ENCODE results near the gene MCTP1.
"Not testable (repeated sequence)": the region's sequence is repeated elsewhere in the genome, so short reads cannot be mapped to it uniquely, and the experiment has no call there.

The MCTP1 gene

DNA sequence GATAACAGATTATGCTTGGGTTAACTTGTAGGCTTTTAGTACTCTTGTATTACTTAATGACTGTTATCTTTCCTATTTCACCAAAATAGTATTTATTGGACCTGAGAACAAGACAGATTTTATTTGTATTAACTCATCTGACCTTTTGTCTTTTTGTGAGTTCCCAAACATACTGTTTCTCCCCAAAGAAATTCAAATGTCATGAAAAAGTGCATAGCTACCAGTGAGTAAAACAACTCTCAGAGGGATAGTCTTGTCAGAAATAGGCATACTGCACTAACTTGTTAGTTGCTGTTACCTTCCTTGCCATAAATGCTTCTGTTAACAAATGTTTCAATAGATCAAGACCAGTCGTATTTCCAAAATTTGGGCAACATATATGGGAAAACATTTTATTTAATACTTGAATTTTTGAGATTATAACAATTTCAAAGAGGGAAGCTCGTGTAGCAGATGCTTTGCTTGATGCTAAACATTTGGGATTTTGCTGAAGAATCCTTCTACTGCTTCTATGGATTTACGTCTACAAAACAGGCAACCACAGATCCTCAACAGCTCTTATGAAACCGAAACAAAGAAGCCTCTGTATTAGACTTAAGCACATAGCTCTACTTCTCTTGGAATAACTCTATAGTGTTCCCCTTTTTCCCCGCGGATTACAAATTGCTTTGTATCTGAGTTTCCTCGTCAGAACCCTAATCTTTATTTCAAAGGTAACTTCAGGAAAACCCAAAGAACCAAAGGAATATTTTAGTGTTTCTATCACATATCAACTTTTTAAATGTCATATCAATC, 248.8 kb downstream of the MCTP1 start:
- DNase-seq (ENCODE audit: low spot score) (no peak), FAIRE-seq (no peak)

DNA sequence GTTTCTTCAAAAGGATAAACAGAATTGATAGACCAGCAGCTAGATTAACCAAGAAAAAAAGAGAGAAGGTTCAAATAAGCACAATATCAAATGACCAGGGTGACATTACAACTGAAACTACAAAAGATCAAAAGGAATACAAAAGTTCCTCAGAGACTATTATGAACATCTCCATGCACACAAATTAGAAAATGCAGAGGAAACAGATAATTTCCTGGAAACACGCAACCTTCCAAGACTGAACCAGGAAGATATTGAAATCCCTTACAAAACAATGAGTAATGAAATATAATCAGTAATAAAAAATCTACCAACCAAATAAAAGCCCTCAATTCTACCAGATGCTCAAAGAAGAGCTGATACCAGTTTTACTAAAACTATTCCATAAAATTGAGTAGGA, 252.1 kb downstream of the MCTP1 start:
- FAIRE-seq: no peak
- no peak for DNase-seq (ENCODE audit: low spot score)

DNA sequence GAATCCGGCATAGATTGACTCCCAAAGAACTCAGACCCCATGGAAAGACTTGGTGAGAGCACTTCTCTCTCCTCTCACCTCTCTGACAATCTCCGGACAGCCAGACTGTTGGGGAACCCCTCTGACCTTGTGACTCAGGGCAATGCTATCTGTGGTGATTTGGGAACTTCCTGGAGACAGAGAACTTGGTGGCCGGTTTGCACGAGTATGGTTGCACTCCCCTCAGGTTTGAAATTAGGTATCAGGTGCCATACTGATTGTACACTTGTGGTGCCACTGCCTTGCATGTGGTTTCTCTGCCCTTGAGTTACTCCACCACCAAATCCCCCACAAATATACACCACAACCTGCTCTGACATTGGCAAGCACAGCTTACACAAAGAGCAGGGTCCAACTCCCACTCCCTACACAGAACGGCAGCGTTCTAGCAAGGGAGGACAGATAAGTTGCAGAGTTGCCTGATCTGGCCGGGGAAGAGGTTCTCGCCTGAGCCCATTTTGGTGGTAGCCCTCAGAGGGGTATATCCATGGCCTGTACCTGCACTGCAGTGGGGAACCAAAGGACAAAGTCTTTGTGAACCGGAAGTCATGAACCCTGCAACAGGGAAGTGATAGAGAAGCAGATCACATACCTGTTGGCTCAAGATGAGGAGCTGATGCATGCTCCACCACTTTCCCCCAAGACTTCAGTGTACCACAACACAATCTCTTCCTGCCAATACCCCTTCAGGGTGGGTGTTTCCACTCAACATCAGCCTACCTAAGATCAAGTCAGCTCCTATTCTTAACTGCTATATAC, 255.1 kb downstream of the MCTP1 start:
- FAIRE-seq: no peak

DNA sequence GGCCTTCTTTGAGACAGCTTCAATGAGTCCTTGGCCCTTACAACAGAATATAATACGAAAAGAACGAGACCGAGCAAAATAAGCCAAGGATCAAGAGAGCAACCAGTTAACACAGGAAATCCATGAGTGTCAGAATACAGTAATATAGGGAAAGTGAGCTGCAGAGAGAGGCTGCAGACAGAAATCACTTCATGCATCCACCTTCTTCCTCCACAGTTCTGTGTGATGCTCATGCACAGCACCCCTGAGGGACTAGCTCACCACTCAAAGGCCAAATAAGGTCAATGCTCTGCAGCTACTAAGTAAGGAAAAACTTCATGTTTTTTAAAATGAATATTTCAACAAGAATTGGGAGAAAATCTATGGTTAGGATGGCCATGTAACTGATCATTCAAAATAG, 257.1 kb downstream of the MCTP1 start:
- FAIRE-seq (no peak), DNase-seq (ENCODE audit: low spot score) (no peak)

More for the DNA sequence above, 255.1 kb downstream of the MCTP1 start:
- peak; percentile 6 for DNase-seq (ENCODE audit: low spot score)

DNA sequence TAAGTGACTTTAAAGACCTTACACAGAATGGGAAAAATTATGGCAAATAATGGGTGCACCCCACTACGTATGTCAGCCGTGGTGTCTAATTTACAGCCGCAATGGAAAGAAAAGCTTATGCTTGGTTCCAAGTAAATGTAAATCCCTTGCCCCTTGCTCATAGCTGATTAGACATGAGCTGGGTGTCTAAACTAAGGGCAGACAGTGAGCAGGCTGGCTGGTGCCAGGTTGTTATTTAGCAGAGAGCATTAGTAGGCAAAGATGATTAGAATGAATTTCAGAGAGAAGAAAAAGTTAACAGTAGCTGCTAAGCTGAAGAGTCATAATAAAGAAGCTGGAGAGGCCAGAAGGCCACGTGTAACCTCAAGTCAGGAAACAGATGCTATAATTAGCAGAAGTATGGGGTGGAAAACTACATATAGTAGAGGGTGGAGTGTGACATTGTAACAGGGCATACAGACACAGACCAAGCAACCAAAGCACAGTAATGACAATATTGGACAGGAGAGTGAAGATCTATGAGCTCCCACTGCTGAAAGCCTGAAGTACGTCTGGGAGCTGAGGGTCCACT, 257.7 kb downstream of the MCTP1 start:
- FAIRE-seq: no peak

DNA sequence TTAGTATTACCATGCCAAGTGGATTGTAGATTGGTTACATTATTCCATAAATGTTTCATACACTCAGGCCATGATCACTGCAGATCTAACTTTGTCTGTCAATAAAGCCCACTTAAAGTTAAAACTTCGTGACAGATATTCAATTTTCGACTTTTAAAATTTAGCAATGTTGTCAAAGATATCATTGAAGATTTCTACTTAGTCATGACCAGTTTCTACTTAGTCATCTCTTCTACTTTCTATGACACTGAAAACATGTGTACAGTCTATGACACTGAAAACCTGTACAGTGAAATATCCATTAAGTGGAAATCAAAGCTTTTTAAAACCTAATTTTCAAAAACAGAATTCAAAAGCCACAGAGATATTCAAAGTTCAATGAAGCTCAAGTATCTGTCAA, 258.2 kb downstream of the MCTP1 start:
- no peak for DNase-seq (ENCODE audit: low spot score)
- FAIRE-seq: no peak

More for the DNA sequence above, 257.7 kb downstream of the MCTP1 start:
- no peak for DNase-seq (ENCODE audit: low spot score)

DNA sequence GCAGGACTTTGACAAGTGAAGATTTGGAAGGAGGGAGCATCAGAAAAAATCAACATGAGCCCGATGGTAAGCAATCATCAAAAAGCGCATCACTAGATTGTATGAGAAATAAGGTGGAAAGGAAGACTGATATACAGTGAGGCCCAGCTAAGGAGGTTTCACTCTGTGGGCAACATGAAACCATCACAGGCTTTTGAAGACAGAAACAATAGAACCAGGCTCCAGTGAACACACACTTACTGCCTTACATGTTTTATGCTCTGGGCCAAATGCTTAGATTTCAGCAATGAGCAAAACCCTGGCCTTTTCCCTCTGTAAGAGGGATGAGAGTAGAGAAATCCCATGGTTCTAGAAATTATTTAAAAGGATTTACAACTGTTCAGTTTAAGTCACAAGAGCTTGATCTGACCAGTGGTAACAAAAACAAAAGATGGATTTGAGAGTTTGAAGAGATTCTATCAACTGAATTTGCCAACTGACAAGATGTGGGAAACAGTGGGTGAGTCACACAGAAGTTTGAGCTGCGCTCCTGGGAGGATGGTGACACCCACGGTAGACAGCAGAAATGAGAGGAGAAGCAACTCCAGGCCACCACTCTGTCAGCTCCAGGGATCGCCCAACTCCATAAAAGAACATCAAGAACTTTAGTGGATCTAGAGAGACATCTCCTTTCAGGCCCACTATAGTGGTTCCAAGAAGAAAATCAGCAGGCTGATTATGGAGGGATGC, 261.8 kb downstream of the MCTP1 start:
- FAIRE-seq (peak; percentile 18), DNase-seq (ENCODE audit: low spot score) (peak; percentile 28)

DNA sequence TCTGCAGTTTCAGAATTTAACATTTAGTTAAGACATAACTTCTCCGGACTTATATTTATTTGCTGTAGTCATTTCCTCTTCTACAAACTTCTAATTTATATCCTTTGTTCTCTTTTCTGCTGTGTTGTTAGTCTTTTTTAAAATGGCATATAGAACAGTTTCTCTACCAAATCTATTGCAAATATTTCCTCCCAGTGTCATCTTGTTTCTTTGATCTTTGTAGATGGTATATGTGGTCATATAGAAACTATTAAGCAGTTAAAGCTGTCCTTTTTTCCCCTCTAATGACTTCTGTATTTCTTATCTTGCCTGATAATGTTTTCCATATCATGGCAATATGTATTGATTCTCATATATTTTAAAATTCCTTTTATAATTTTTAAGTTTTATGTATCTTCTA, 264.5 kb downstream of the MCTP1 start:
- FAIRE-seq: no peak
- no peak for DNase-seq (ENCODE audit: low spot score)

DNA sequence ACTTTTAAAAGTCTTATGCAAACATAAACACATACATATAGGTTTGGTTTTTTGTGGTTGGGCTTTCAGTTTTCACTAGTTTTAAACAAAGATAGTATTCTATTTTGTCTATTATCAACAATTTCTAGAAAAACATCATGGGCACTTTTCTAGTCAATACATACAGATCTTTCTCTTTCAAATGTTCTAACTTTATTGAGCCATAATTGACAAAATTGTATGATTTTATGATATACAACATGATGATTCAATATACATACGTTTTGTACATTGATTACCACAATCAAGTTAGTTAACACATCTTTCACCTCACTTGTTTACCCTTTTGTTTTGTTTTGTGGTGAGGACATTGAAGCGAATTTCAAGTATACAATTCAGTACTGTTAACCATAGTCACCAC, 265.9 kb downstream of the MCTP1 start:
- DNase-seq (ENCODE audit: low spot score): no peak
- FAIRE-seq: no peak

DNA sequence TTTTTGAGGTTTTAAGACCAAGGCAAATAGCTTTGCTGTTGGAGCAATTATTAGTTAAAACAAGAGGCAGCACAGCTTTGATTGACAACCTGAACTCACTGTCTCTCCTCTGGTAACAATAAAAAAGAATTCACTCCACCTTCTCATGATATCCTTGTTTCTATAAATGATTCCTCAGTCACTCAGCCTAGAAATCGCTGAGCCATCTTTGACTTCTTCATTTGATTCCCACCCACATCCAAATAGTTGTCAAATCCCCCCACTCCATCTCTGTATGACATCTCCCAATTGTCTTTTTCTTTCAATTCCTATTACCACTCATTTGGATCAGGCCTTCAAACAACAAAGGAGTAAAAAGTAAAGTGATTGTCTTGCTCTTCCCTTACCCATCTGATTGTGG, 266.4 kb downstream of the MCTP1 start:
- FAIRE-seq (no peak), DNase-seq (ENCODE audit: low spot score) (no peak)

DNA sequence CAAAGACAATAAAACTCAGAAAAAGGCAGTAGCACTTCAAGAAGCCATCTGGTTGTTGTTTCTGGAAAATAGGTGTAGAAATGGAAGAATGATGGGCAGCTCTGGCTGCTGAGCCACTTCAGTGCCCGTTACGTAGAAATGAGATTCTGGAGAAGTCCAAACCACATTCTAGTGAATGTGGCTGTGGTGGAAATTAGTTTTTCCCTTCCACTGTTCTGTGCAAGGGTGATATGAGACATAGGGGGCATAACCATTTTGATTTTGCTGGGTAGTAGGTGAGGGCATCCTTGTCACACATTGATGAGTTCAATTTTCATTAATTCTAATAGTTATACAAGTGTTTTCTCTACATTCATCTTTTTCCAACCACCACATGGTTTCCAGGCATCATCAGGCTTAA, 275.1 kb downstream of the MCTP1 start:
- DNase-seq (ENCODE audit: low spot score) (no peak), FAIRE-seq (no peak)

DNA sequence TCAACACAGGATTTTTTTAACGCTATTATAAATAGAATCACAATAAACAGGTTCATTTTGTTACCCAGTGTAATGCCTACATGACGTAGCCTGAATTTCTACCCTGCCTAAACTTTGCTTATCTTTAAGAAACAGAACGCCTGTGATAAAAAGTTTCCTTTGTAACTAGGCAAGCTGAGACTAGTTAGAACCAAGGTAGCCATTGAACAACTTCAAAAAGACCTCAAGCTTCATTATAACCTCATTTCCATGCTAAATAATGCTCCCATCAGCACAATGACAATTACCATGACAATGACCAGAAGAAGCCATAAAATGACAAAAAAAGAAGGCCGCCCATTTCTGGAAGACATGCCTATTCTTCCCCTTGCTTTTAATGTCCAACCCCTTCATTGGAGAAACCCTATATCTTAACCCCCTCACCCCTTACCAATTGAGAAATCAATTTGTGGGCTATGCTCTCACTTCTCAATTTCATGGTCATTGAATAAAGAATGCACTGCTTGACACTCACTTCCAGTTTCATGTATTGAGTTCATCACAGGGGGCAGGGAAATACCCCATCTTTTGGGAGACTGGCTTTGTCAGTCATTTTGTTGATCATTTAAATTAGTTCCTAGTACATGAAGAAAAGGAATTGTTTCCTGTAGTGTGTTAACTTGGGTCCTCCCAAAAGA, 276.8 kb downstream of the MCTP1 start:
- DNase-seq (ENCODE audit: low spot score): no peak
- no peak for FAIRE-seq

DNA sequence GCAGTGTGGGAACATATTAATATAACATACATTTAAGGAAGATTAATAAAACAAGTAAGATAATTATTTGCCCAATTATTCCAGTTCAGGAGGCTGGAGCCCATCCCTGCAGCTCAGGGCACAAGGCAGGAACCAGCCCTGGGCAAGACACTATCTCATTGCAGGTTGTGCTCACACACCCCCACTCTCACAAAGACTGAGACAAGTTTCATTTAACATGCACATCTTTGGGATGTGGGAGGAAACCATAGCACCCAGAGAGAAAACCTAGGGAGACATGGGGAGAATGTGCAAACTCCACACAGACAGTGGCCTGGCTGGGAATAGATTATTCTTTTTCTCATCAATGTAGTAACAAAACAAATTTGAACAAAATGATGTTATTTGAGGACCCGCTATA, 279.1 kb downstream of the MCTP1 start:
- DNase-seq (ENCODE audit: low spot score): no peak
- FAIRE-seq: no peak

DNA sequence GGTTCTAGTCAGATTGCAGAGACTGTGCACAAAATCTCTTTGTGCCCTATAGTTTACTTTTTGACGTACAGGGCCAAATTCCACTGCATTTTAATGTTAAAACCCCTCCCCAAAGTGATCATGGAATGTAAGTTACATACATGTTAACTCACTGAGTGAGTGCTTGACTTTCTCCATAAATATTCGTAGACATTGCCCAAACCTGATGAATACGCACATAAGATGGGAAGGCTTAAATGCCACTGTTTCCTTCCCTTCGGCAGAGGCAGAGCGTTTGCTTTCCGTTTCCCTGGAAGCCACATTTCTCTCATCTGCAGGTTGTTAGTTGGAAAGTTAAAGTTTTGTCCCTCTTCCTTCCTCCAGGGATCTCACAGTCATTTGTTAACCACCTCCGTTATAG, 286.2 kb downstream of the MCTP1 start:
- FAIRE-seq (no peak), DNase-seq (ENCODE audit: low spot score) (no peak)

DNA sequence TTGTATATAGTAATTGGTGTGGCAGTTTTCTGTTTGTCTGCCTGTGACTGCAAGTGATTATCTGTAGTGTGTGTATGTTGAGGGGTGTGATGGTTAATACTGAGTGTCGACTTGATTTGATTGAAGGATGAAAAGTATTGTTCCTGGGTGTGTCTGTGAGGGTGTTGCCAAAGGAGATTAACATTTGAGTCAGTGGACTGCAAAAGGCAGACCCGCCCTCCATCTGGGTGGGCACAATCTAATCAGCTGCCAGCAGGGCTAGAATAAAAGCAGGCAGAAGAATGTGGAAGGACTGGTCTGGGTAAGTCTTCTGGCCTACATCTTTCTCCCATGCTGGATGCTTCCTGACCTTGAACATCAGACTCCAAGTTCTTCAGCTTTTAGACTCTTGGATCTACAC, 290.4 kb downstream of the MCTP1 start:
- FAIRE-seq; DNase-seq (ENCODE audit: low spot score): not testable (repeated sequence)

DNA sequence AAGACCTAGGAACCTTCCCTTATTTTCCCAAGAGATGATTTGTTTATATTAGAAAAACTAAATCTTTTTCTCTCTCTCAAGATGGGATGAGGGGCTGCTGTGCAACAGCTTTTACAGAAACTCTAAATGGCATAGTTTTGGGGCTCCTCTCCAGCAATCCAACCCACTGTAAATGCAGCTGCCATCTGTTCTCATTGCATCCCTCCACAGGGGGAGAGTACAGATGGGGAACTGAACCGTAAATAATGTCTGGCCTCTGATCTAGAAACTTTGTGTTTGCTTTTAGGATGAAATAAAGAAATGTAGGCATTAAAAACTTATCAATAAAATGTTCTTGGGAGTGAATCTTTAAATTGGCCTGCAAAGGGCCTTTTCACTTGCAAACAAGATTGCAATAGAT, 291.4 kb downstream of the MCTP1 start:
- FAIRE-seq: no peak
- no peak for DNase-seq (ENCODE audit: low spot score)

DNA sequence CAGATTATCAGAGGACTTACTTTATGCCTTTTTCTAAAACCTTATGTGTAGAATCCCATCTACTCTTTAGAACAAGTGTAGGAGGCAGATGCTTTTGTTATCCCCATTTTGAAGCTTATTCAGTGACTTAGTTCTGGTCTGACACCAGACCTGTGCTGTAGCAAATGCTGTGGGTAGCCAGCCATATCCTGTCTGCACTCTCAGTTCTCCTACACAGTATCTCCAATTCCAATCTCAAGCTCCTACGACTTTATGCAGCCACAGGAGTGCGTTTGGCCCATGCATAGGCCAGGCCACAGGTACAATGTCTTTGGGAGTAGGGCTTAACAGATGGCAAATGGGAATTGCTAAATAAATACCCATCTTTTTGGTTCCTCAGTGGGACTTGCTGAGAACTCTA, 292.6 kb downstream of the MCTP1 start:
- DNase-seq (ENCODE audit: low spot score) (no peak), FAIRE-seq (no peak)

DNA sequence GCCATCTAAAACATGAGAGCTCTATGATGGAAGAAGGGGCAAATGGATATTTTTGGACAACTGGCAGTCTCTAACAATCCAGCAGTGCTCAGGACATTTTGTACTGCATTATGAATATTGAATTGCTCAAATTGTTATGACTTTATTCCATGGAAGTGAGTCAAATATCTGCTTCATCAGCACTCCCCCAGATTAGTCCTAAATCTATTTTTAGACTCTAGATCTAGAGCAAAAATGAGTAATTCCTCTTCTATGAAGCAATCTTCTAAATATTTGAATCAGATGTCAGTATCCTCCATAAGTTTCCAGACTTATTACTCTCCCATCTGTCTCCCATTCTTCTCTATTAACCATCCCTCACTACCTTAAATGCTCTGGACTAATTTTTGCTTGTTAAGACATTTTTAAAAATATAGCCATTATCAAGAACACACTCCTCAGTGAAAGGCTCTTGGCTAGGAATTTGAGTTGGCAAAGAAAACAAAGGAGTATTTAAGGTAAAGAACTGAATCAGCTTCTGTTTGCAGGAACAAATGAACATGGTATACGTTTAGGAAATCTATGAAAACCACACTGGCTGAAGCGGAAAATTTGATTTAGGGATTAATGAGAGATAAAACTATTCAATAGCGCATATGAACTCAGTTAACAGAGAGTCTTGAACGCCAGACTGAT, 300.9 kb downstream of the MCTP1 start:
- FAIRE-seq (no peak), DNase-seq (ENCODE audit: low spot score) (no peak)

DNA sequence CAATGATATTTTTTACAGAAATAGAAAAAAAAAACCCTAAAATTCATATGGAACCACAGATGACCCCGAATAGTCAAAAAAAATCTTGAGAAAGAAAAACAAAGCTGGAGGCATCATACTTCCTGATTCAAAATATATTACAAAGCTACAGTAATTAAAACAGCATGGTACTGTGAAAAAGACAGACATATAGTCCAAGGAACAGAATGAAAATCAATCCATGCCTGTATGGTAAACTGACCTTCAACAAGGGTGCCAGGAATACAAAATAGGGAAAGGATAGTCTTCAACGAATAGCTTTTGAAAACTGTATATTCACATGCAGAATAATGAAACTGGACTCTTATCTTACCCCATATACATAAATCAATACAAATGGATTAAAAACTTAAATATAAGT, 307.5 kb downstream of the MCTP1 start:
- FAIRE-seq (no peak), DNase-seq (ENCODE audit: low spot score) (no peak)

DNA sequence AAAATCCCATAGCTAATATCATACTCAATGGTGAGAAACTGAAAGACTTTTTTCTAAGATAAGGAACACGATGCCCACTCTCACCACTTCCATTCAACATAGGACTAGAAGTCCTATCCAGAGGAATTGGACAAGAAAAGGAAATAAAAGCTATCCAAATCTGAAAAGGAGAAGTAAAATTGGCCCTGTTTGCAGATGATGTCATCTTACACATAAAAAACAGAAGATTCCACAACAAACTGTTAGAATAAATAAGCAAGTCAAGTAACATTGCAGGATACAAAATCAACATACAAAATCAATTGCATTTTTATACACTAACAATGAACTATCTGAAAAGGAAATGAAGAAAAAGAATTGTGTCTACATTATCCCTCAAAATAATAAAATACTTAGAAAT, 308.0 kb downstream of the MCTP1 start:
- DNase-seq (ENCODE audit: low spot score) (no peak), FAIRE-seq (no peak)

DNA sequence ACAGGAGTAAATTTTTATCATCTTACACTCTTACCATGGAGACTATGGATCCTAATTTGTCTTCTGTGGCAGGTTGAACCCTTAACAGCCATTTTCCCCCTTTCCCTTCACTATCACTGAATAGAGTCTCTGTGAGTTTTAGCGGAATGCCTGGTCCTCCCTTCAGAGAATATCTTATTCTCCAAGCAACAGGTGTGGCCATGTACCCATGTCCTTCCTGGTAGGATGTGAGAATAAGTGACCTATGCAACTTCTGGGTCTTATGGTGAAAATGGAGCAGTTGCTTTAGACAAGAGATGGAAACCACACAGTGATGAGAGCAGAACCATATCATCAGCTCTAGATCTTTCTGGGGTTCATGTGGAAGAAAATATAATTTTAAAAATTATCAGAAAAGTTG, 312.6 kb downstream of the MCTP1 start:
- no peak for FAIRE-seq

More for the DNA sequence above, 312.6 kb downstream of the MCTP1 start:
- DNase-seq (ENCODE audit: low spot score): no peak
